HFFc6 (cell line): ENCODE data around the gene LARGE1. TPM values are rescaled to one million over a fixed set of nuclear protein-coding genes. Genes with fewer than 3 reads are reported as not detected.

Source experiments
- DNase-seq: peaks from one replicate; pipeline ENCODE4 v3.0.0-alpha.2; 2018
- H3K27ac Mint-ChIP-seq: 2 replicates; pipeline ENCODE4 v1.8.0; 2020; ENCODE audit warnings: mild to moderate bottlenecking, mixed read lengths
- H3K27me3 Mint-ChIP-seq: 2 replicates; pipeline ENCODE4 v1.8.0; 2021; ENCODE audit warnings: mild to moderate bottlenecking, moderate library complexity, mixed read lengths; ENCODE audit not compliant: insufficient read depth
- H3K36me3 Mint-ChIP-seq: 2 replicates; pipeline ENCODE4 v1.8.0; 2021; ENCODE audit warnings: low read depth, mixed read lengths
- H3K4me1 Mint-ChIP-seq: 2 replicates; pipeline ENCODE4 v1.8.0; 2020; ENCODE audit warnings: low read depth, mixed read lengths
- H3K4me3 Mint-ChIP-seq: 2 replicates; pipeline ENCODE4 v1.8.0; 2020; ENCODE audit warnings: mild to moderate bottlenecking, moderate library complexity, mixed read lengths
- H3K9me3 Mint-ChIP-seq: 2 replicates; pipeline ENCODE4 v1.8.0; 2020; ENCODE audit warnings: mild to moderate bottlenecking, mixed read lengths
- total RNA-seq, 6 experiments: library from RNA; stranded (reverse); fragmentation: NEBNext Ultra II Directional; extraction: Animal tissue kit (Norgen Biotek cat#: 25700); gene quantifications; 2 replicates in 1 of 6; 3 replicates in 5 of 6; pipeline ENCODE4 v1.2.3, GENCODE V29; 2021
- TF ChIP-seq, protein P1 (sequence below): fragments of 200-600 bp; sonication (generic); IDR thresholded peaks from 2 replicates; pipeline ENCODE4 v1.5.0; 2021; ENCODE audit warnings: antibody characterized with exemption, mild to moderate bottlenecking

Gene LARGE1
- total RNA-seq, 6 experiments from 2014 or later: 4.9 to 7.3 (median 6.5) TPM

DNA sequence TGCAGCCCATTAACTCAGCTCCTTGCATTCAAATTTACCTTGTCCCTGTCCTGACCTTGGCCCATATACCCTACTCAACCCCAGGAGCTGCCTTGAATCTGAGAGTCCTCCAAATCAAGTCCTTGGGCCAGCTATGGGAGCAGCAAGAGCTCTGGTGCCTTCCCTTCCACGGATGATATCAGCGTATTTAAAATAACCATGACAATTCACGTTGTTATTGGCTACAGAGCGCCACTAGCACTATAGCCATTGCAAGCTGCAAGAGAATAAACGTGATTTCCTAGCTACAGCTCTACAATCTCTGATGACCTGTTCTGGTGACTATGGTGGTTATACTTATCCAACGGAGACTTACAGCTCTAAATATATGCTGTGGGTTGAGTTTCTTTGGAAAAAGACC, 357.8 kb downstream of the LARGE1 start:
- no peak for DNase-seq
- H3K4me3 Mint-ChIP-seq: no peak overlapping the region
- no peaks in the 10 kb centered on the region; the same call in 1 of the 2 replicates for H3K27me3 Mint-ChIP-seq
- H3K27ac Mint-ChIP-seq: no peak overlapping the region
- TF ChIP-seq, protein P1, sequence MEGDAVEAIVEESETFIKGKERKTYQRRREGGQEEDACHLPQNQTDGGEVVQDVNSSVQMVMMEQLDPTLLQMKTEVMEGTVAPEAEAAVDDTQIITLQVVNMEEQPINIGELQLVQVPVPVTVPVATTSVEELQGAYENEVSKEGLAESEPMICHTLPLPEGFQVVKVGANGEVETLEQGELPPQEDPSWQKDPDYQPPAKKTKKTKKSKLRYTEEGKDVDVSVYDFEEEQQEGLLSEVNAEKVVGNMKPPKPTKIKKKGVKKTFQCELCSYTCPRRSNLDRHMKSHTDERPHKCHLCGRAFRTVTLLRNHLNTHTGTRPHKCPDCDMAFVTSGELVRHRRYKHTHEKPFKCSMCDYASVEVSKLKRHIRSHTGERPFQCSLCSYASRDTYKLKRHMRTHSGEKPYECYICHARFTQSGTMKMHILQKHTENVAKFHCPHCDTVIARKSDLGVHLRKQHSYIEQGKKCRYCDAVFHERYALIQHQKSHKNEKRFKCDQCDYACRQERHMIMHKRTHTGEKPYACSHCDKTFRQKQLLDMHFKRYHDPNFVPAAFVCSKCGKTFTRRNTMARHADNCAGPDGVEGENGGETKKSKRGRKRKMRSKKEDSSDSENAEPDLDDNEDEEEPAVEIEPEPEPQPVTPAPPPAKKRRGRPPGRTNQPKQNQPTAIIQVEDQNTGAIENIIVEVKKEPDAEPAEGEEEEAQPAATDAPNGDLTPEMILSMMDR: no peak
- H3K9me3 Mint-ChIP-seq: peaks cover 48% of the 10 kb centered on the region
- peaks cover 9% of the 10 kb centered on the region; the same call in 1 of the 2 replicates for H3K36me3 Mint-ChIP-seq
- H3K4me1 Mint-ChIP-seq: no peaks in the 10 kb centered on the region

DNA sequence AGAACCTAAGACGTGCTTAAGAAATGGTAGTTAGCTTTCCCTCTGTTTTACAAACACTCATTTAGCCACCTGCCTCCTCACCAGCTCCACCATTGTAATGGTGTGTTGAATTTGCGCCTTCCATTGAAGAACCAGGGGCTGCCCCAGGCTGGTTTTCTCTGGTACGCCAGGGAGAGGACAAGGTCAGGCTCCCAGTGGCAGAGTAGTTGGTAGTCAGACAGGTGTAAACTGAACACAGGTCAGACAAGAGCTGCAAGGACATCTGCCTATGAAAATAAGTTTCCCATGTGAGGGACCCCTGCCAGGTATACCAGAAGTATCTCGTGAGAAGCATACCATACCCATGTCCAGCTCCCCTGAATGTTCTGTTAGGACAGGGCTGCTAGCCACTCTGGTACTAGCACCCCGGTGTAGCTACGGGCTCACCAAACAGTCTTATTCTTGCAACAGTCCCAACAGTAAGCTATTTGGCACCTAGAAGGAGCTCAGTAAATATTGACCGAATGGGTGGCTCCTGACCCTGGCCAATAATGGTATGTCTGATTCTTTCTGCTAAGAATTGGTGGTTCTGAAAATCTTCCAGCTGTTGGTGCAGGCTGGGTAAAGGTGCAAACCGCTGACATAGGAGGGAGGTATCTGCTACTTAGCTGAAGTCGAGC, 359.0 kb downstream of the LARGE1 start:
- Mint-ChIP-seq H3K9me3 (peaks cover 52% of the 10 kb centered on the region), H3K27me3 (no peaks in the 10 kb centered on the region; the same call in 1 of the 2 replicates), H3K4me3 (no peak overlapping the region), H3K36me3 (peaks cover 9% of the 10 kb centered on the region; the same call in 1 of the 2 replicates), H3K4me1 (no peaks in the 10 kb centered on the region), H3K27ac (no peak overlapping the region)
- TF ChIP-seq, protein P1: no peak
- no peak for DNase-seq

DNA sequence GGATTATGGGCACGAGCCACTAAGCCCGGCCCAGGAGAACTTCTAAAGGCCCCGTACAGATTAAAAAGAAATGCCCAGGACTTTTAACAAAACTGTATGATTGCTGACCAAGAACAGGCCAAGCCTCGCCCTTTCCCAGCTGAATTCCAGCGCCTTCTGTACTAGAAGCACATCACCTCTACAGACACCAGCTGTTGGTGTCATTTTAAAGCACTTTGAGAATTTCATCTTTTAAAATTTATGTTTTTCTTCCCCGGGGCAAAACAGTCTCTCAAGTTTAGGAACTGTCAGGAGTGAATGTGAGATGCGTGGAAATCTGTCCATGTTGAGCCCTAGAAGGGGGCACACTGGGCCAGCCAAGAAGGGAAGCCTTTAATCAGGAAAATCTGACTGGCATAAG, 362.4 kb downstream of the LARGE1 start:
- H3K4me3 Mint-ChIP-seq: no peak overlapping the region
- H3K27ac Mint-ChIP-seq: no peak overlapping the region
- TF ChIP-seq, protein P1: no peak
- no peak for DNase-seq
- H3K9me3 Mint-ChIP-seq: peaks cover 50% of the 10 kb centered on the region
- no peaks in the 10 kb centered on the region for H3K27me3 Mint-ChIP-seq
- peaks cover 14% of the 10 kb centered on the region for H3K36me3 Mint-ChIP-seq
- H3K4me1 Mint-ChIP-seq: no peaks in the 10 kb centered on the region

DNA sequence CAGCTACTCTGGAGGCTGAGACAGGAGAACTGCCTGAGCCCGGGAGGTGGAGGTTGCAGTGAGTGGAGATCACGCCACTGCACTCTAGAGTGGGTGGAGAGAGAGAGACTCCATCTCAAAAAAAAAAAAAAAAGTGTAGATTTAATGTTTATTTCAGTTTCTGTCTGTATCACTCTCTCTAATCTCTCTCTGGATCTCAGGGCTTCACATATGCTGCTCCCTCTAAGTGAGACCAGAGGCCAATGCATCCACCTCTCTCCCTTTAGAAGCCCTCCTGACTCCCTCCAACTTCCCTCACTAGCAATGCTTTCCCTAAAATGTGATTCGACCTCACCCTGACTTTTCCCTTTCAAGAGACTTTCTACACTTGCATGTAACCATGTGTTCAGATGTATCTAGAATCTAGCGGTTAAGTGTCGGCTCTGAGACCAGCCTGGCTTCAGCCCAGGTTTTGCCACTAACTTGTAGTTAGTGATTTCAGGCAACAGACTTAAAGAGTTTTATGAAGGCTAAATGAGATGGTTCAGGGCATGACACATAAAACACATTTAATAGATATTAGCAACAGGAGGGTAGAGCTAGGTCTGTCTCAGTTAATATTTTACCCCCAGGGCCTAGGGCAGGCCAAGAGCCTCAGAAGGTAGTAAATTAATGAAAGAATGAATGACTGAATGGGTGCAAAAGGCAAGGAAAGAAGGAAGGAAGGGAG, 364.3 kb downstream of the LARGE1 start:
- no peaks in the 10 kb centered on the region for H3K4me1 Mint-ChIP-seq
- no peak overlapping the region for H3K27ac Mint-ChIP-seq

DNA sequence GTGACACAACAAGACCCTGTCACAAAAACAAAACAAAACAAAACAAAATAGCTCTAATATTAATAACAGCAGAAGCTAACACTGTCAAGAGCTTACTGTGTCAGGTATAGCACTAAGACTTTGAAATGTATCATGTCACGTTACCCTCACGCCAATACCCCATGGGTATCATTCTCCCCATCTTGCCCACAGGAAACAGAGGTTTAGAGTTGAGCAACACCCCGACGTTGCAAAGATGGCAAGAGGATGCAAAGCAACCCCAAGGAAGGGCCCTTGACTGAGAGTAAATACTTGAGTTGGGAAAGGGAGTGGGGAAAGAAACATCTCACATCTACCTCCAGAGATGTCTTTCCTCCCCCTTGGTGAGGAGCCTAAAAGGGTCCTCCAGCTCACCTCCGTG, 366.8 kb downstream of the LARGE1 start:
- Mint-ChIP-seq H3K27ac (no peak overlapping the region), H3K27me3 (no peaks in the 10 kb centered on the region; the same call in 1 of the 2 replicates), H3K36me3 (peaks cover 10% of the 10 kb centered on the region), H3K9me3 (peaks cover 41% of the 10 kb centered on the region), H3K4me3 (no peak overlapping the region), H3K4me1 (no peaks in the 10 kb centered on the region)
- TF ChIP-seq, protein P1: no peak
- DNase-seq: no peak

More for the DNA sequence above, 364.3 kb downstream of the LARGE1 start:
- peaks cover 43% of the 10 kb centered on the region for H3K9me3 Mint-ChIP-seq
- peaks cover 10% of the 10 kb centered on the region for H3K36me3 Mint-ChIP-seq
- H3K27me3 Mint-ChIP-seq: no peaks in the 10 kb centered on the region
- DNase-seq: no peak
- no peak overlapping the region for H3K4me3 Mint-ChIP-seq
- TF ChIP-seq, protein P1: no peak
